Lung (tissue), 12 donors: Measurements from ENCODE around the gene KCTD16. TPM values are rescaled to one million over a fixed set of nuclear protein-coding genes. Genes with fewer than 3 reads are reported as not detected.

Experiments used
- ATAC-seq: fragments of 200-7000 bp; cut with Tn5 transposase; one replicate; pipeline ENCODE4 v1.9.1; 2020; ENCODE audit warnings: moderate number of reproducible peaks; ENCODE audit not compliant: insufficient read depth, low FRiP score
- DNase-seq, 3 donors: peaks; one replicate each; pipeline ENCODE4 v3.0.0-alpha.2; 2013 to 2017
- H3K27ac ChIP-seq, 2 donors: one replicate each; pipeline ENCODE4 v1.5.1; 2013; ENCODE audit warnings: mild to moderate bottlenecking in 2 of 2, moderate library complexity in 2 of 2, control low read depth in 1 of 2, inconsistent platforms in 1 of 2, low read depth in 1 of 2, low read length in 1 of 2
- H3K27me3 ChIP-seq, 3 donors: one replicate each; pipeline ENCODE4 v1.5.1; 2013; ENCODE audit warnings: low read length in 2 of 3; ENCODE audit not compliant: control insufficient read depth in 3 of 3, insufficient read depth in 3 of 3
- H3K36me3 ChIP-seq, 4 donors: one replicate each; pipeline ENCODE4 v1.5.1; 2013; ENCODE audit warnings: low read length in 4 of 4, mild to moderate bottlenecking in 1 of 4, moderate library complexity in 1 of 4; ENCODE audit not compliant: control insufficient read depth in 4 of 4, insufficient read depth in 4 of 4
- H3K4me1 ChIP-seq, 5 donors: one replicate each; pipeline ENCODE4 v1.5.1; 2013; ENCODE audit warnings: low read length in 5 of 5, mild to moderate bottlenecking in 2 of 5, moderate library complexity in 1 of 5; ENCODE audit not compliant: control insufficient read depth in 5 of 5, insufficient read depth in 5 of 5
- H3K4me3 ChIP-seq: one replicate; pipeline ENCODE4 v1.5.1; 2013; ENCODE audit warnings: mild to moderate bottlenecking, control low read depth, moderate library complexity
- H3K9ac ChIP-seq, 2 donors: one replicate each; pipeline ENCODE4 v1.5.1; 2013; ENCODE audit warnings: low read length in 2 of 2, control low read depth in 1 of 2; ENCODE audit not compliant: insufficient read depth in 1 of 2
- H3K9me3 ChIP-seq, 4 donors: one replicate each; pipeline ENCODE4 v1.5.1; 2013; ENCODE audit warnings: low read length in 3 of 4, mild to moderate bottlenecking in 1 of 4, moderate library complexity in 1 of 4; ENCODE audit not compliant: control insufficient read depth in 4 of 4, insufficient read depth in 3 of 4
- WGBS, 2 donors: extraction: QIAGEN DNeasy Blood & Tissue Kit; methylation state at CpG; one replicate each; pipeline ENCODE4 v1.1.7; 2013; 5-methylcytosine and 5-hydroxymethylcytosine counted together
- polyA plus RNA-seq, 2 donors: library from polyadenylated mRNA; stranded (reverse); fragments of 200-250 nt; gene quantifications; one replicate each; pipeline ENCODE4 v1.2.1, GENCODE V29; 2013
- total RNA-seq, 2 donors: library from RNA; depleted of rRNA in 1 of 2; stranded (reverse); fragments of >200 nt in 1 of 2; gene quantifications; one replicate each; pipeline ENCODE4 v1.2.1, GENCODE V29; 2014 to 2021
- TF ChIP-seq, protein P1 (sequence below): IDR thresholded peaks from 2 replicates; pipeline ENCODE4 v1.5.1; 2012; ENCODE audit warnings: mild to moderate bottlenecking; ENCODE audit errors: control extremely low read depth, extremely low read depth
- donor health status: control.
- donor health status: control.
- donor health status: Bipolar disorder and iron deficiency.
- donor health status: healthy.
- donor health status: DM: yes; HTN: yes; CAD: no.

Gene KCTD16
- total and polyA plus RNA-seq, 4 donors: 0.07 to 0.63 (median 0.27) TPM

DNA sequence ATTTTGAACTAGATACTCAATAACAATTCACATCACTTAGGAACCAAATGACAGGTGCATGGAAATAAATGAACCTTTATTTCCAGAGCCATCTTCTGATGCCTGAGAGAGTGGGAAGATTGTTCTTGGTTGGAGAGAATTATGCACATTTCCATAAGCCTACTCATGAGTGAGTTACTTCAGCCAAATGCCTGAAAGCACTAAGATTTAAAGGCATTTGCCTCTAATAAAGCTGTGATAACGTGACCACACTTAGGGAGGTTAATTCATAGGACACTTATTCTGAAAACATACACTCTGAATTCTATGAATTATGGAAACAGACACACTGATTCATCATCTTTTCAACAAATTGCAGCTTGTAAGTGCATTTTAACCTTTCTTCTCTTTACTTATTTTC lies 40.0 kb downstream of the KCTD16 start:
- TF ChIP-seq, protein P1, sequence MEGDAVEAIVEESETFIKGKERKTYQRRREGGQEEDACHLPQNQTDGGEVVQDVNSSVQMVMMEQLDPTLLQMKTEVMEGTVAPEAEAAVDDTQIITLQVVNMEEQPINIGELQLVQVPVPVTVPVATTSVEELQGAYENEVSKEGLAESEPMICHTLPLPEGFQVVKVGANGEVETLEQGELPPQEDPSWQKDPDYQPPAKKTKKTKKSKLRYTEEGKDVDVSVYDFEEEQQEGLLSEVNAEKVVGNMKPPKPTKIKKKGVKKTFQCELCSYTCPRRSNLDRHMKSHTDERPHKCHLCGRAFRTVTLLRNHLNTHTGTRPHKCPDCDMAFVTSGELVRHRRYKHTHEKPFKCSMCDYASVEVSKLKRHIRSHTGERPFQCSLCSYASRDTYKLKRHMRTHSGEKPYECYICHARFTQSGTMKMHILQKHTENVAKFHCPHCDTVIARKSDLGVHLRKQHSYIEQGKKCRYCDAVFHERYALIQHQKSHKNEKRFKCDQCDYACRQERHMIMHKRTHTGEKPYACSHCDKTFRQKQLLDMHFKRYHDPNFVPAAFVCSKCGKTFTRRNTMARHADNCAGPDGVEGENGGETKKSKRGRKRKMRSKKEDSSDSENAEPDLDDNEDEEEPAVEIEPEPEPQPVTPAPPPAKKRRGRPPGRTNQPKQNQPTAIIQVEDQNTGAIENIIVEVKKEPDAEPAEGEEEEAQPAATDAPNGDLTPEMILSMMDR: no peak
- DNase-seq (no peak), ATAC-seq (no peak)
- H3K36me3 ChIP-seq: no peaks in the 10 kb centered on the region
- no peak overlapping the region for H3K4me3 ChIP-seq
- peaks cover 0 to 36% (median 21%) of the 10 kb centered on the region in 3 donors for H3K27me3 ChIP-seq
- no peaks in the 10 kb centered on the region for H3K4me1 ChIP-seq
- no peaks in the 10 kb centered on the region for H3K9me3 ChIP-seq
- H3K27ac ChIP-seq: no peak overlapping the region
- WGBS, 2 donors: 69 to 79% methylated on average over 1 of the region's 1 CpG
- no peak overlapping the region for H3K9ac ChIP-seq

DNA sequence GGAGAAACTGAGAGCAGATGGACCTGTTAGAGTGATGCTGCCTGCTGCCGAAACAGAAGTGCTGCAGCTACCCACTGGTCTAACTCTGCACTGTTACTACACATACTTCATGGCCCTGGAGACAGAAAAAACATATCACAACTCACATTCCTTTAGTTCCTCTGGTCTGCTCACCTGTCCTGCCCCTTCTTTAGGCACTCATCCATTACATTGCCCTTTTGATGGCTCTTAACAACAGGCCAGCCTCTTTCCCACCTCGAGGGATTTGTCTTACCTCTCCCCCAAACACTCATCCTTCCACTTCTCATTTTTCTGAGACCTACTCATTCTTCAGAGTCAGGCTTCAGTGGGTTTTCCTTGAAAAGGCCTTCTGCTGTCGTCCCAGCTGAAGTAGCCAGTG lies 49.2 kb downstream of the KCTD16 start:
- H3K4me1 ChIP-seq: no peaks in the 10 kb centered on the region
- peaks cover 0 to 3% (median 0%) of the 10 kb centered on the region in 3 donors for H3K27me3 ChIP-seq
- H3K36me3 ChIP-seq: no peaks in the 10 kb centered on the region
- no peaks in the 10 kb centered on the region for H3K9me3 ChIP-seq
- DNase-seq (no peak), ATAC-seq (no peak)
- WGBS, 2 donors: 51 to 72% methylated on average over 3 of the region's 3 CpGs
- H3K27ac ChIP-seq: no peak overlapping the region
- TF ChIP-seq, protein P1: no peak
- H3K4me3 ChIP-seq: no peak overlapping the region
- no peak overlapping the region for H3K9ac ChIP-seq

GRCh38 chr5:144227363-144227999 lies 56.8 kb downstream of the KCTD16 start:
- ATAC-seq: no peak
- Histone ChIP-seq H3K4me1 (no peaks in the 10 kb centered on the region), H3K36me3 (no peaks in the 10 kb centered on the region)

More at GRCh38 chr5:144227363-144227999, 56.8 kb downstream of the KCTD16 start:
- no peak overlapping the region for H3K4me3 ChIP-seq
- 84 to 90% methylated on average over 2 of the region's 2 CpGs for WGBS, 2 donors
- no peak overlapping the region for H3K27ac ChIP-seq
- no peaks in the 10 kb centered on the region for H3K27me3 ChIP-seq
- H3K9me3 ChIP-seq: no peaks in the 10 kb centered on the region
- no peak overlapping the region for H3K9ac ChIP-seq
- TF ChIP-seq, protein P1: no peak
- DNase-seq: no peak
